HG02870 (cell line): ENCODE measurements around the gene PPP3R2.
A peak's percentile ranks its signal among the peaks of the same experiment; 100 is the strongest.

Experiments
- ATAC-seq: cut with Tn5 transposase; IDR thresholded peaks from one replicate; pipeline ENCODE4 v1.9.1; 2021; ENCODE audit warnings: mild to moderate bottlenecking, moderate library complexity; ENCODE audit not compliant: unreplicated experiment

Gene PPP3R2, protein sequence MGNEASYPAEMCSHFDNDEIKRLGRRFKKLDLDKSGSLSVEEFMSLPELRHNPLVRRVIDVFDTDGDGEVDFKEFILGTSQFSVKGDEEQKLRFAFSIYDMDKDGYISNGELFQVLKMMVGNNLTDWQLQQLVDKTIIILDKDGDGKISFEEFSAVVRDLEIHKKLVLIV

GRCh38 chr9:101594796-101595195 lies at the start of gene PPP3R2:
TSS of gene PPP3R2 (minus strand) at chr9:101594969. CDS start at chr9:101594921, 48 bp downstream.
- no peak for ATAC-seq

- no peak for ATAC-seq
Observed at GRCh38 chr9:101639785-101640665, 45.3 kb upstream of the PPP3R2 start.

- no peak for ATAC-seq
Observed at GRCh38 chr9:101639311-101639710, 44.5 kb upstream of the PPP3R2 start.

DNA sequence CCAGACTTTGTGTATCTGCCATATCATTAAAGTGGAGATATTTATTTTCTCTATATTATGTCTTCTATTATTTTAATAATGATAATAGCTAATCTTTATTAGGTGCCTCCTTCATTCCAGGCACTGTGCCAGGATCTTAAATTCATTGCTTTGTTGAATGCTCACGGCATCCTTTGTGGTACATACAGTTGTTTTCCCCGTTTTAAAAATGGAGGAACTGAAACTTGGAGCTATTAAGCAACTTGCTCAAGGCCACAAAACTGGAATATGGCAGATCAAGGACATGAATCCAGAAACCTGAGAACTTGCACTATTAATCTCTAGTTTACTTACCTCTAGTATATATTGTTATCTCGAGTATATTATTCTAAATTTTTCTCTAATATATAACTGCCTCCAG lies 41.5 kb upstream of the PPP3R2 start:
- ATAC-seq = no peak

DNA sequence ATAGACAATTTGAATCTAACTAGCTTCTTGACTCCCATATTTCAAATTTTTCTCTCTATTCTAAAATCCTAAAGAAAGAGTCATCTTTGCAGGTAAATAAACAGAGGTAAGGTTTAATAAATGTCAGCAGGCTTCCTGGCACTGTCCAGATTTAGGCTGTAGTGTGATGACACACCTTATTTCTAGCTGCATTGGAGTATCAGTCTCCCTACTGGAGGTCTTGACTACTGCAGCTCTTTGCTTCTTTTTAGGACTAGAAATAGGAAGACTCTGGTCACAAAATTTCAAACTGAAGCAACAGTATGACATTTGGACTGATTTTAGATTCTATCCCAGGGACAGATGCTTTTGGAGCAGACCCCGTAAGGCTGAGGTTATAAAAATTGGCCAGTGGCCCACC lies 40.7 kb upstream of the PPP3R2 start:
- no peak for ATAC-seq

GRCh38 chr9:101634741-101635409 lies 40.1 kb upstream of the PPP3R2 start:
- no peak for ATAC-seq

DNA sequence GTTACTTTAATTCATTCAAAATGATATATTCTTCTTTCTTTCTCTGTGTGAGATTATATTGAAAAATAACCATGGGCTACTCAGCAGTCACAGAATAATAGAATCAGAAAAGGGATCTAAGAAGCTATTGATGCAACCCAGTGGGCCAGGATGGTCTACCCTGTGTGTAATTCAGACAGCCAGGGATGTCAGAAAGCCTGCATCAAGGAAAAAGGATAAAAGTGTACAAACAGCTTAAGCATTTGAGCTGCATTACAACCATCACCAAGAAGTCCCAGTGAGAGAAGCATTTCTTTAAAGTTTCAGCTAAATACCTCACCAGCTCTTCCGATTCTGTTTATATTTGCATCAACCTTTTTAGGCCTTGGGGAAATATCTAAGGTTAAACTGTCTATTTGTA lies 37.8 kb upstream of the PPP3R2 start:
- no peak for ATAC-seq

GRCh38 chr9:101631892-101632291 lies 37.1 kb upstream of the PPP3R2 start:
- ATAC-seq = no peak

- ATAC-seq = no peak
Observed at GRCh38 chr9:101629636-101630035, 34.9 kb upstream of the PPP3R2 start.

- no peak for ATAC-seq
Observed at GRCh38 chr9:101628173-101628572, 33.4 kb upstream of the PPP3R2 start.

DNA sequence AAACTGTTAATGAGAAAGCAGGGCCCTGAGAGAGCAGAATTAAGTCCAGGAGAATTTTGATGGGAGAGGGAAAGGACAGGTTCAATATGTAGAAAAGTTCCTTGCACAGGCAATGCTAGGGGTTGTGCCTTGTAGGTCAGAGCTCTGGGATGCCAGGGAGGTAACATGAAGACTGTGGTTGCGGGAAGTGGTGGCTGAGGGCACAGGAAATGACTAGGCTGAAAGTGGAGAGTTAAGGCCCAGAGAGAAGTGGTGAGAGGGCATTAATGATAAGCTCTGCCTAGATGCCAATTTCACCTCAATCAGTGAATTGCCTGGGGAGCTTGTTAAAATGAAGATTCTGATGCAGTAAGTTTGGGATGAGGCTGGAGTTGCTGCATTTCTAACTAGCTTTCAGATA lies 31.5 kb upstream of the PPP3R2 start:
- no peak for ATAC-seq

- ATAC-seq = no peak
Observed at GRCh38 chr9:101625876-101626275, 31.1 kb upstream of the PPP3R2 start.

DNA sequence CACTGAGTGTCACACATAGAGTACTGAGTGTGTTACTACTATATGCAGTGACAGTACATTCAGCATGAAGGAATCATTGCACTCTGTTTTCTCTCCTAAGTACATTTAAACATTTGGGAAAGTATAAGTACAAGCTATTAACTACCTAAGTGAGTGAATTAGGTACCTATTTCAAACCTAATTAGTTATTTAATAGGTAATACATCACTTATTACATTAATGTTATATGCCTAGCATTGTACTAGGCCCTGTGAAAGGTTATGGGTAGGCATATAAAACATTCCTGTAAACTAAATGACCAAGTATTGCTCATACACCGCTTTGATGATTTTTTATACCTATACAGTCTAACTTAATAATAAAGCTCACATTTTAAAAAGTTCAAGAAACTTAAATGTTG lies 25.7 kb upstream of the PPP3R2 start:
- no peak for ATAC-seq

DNA sequence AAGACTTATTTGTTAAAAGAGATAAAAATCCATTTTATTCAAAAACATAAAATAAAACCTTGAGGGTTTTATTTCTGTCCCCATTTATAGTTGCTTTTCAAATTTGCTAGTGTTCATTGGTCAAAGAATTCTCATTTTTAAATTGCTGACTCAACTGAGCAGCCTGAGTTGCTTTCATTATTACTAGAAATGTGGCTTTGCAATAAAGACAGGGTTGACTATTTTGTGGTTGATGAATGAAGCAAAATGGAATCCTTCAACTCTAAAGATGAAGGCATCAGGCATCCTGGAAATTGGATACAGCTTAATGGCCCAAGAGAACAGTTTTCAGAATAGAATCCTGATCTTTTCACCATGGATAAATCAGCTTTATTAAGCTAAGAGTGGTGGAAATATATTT lies 23.9 kb upstream of the PPP3R2 start:
- ATAC-seq = peak; percentile 88

DNA sequence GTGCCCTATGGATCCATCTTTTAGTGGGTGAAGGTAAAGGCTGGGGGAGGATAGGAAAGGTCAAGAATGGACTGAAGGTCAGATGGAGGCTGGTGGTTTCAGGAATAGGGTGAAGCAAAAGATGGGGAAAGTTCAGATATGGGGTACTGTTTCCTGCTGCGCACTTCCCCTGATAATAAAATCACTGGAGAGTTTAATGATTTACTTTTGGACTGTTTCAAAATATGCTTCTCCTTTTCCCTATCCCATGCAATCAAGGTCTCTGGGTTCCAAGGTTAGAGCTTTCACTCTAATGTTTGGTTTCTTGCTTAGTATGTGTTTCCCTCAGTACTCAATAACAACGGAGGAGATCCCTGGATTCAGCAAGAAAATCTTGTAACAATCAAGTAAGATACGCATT lies 10.8 kb upstream of the PPP3R2 start:
- ATAC-seq = no peak

DNA sequence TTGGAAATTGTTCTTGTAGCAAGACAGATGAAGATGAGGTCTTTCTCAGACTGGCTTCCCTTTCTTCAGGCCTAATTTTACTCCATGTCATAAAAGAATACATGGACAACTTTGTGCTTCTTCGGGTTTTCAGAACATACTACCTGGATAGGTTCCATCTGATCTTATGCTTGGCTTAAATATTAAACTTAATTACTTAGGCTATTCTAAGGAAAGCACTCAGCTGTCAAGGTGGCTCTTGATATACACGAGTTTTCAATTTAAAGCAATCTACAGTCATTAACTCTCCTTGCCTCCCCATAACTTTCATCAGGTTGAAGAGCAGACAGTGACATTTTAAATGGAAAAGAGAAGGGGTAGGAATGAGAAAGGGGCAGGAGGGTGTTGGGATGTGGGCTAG lies 9.5 kb upstream of the PPP3R2 start:
- no peak for ATAC-seq

DNA sequence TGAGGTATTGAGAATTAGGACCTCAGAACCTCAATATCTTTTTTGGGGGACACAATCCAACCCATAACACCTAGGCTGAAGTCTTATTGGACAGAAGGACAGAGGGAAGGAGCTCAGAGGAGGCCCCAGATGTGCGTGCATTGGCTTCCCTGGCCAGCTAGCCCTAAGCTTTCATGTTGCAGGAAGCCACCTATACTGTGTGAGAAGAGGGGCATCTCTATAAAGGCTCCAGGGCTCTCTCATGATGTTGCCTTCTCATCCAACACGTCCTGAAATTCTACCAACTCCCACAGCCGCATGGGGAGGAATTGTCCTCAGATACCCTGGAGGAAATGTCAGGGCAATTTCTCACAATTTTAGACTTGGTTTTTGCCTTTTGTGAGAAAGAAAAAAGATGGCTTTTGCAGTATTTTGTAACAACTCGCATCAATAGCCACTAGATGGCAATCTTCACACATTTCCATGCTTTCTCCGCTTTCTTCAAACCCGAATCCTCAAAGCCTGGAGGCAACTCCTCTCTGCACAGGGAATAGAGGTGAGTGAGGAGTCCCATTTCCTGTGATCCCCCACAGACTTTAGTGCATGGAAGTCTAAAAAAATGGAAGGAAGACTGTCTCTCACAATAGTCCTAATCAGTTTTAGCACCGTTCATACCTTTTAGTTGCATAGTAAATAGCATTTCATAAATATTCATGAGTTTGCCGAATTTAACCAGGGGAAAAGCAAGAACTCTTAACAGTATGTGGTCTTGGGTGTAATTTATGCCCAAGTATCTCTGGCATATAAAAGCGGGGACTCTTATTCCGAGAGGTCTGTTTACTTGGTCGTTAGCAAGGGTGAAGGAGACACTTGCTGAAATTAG lies 7.4 kb upstream of the PPP3R2 start:
- ATAC-seq = peak; percentile 69

DNA sequence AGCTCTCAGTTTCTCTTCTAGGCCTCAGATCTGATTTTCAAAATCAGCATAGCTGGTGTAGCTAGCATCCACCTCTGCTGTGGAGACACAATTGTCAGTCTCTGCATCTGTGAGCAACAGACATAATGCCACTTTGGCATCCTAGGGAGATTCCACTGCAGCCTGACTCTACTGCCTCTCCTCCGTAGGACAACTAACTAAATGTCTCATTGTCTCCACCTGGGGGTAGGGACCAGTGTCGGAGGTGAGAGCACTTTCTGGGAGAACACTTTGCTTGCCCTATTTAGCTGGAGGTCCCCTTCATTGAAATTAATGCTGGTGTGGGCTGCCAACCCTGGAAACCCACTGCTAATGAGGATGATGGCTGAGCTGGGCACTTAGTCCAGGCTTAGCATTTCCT lies 1.4 kb downstream of the PPP3R2 start:
- ATAC-seq = no peak

DNA sequence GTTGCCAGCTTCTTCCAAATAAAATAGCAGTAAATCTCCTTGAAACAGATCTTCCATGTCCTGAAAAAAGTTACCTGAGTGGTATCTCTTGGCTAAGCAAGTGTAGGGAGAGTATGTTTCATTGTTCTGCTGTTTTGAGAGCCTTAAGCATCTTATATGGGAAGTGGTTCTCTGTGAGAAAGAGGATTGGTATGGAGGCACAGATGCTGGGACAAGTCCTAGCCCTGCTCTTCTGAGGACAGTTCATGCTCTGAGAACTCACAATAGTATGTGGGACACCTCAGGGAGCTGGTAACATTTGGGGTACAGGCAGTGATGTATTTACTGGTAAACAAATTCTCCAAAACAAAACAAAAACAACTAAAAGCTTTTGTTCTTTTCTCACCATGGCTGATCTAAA lies 2.0 kb downstream of the PPP3R2 start:
- no peak for ATAC-seq

DNA sequence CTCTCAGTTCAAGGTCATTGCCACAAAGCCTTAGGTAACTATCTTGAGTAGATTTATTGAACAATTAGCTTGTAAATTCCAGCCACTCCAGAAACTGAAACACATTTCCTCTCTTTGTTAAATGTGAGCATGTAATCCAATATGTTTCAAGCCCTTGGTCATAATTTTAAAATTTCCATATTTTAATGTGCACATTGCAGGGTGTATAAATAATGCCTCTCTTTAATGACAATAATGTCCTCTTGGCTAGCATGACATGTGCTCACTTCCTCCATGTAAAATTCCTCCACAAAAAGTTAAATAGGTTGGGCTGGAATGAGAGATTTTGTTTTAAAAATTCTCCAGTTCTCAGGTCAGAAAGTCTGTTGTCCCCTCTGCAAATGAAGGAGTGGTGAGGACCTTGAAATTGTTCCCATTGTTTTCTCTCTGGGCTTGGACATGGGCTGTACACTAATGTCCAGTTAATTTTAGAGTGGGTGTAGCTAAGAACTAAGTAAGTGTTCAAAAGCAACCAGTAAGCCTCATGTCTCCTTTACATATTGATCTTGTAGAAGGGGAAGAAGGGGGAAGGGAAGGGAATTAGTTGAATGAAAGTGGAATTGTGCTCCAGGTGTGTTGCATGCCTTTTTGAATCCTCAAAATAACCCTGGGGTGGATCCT lies 2.9 kb downstream of the PPP3R2 start:
- ATAC-seq = no peak

DNA sequence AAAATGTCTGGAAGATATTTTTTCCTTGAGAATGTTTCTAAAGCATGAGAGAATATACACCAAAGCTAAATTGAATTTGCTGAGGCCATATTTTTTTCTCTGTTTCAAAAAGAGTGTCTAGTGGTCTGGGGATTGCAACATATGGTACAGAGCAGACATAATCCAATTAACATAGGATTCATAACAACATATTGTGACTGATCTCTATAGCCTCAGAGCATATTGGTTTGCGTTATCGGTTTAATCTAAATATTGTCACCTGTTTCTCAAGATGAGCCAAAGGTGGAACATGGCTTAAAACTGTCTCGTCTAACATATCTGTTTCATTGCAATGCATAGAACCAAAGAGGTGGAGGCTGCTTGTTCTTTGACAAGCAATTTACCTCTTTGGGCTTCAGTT lies 3.9 kb downstream of the PPP3R2 start:
- no peak for ATAC-seq
